PC-9 (cell line): ENCODE measurements around the gene SLC40A1. TPM values are rescaled to one million over a fixed set of nuclear protein-coding genes. Genes with fewer than 3 reads are reported as not detected.

ENCODE experiments used
- BruUV-seq: library from RNA; stranded (reverse); fragments of 400-500 nt; replicated peaks from 2 replicates; lab custom pipeline; 2021; lab: Mats Ljungman, UMichigan
- CTCF ChIA-PET: fragments of 300-600 bp; sonication (Branson Sonifier 250); formaldehyde crosslinking; loops from one replicate; lab custom pipeline; 2022; ENCODE audit warnings: antibody characterized with exemption; lab: Charles Lee
- POLR2A ChIA-PET: fragments of 300-600 bp; sonication (Branson Sonifier 250); formaldehyde crosslinking; loops from one replicate; lab custom pipeline; 2022; ENCODE audit warnings: antibody characterized with exemption; ENCODE audit not compliant: unreplicated experiment; lab: Charles Lee
- DNase-seq, 2 experiments: peaks; one replicate each; pipeline versions ENCODE4 v3.0.0 to v3.0.0-alpha.2; 2015 to 2022; ENCODE audit warnings: mixed read lengths in 1 of 2
- H2AFZ ChIP-seq: fragments of 200-600 bp; sonication (generic); 2 replicates; pipeline ENCODE4 v1.8.1; 2017; ENCODE audit warnings: antibody characterized with exemption
- H3F3A ChIP-seq: fragments of 200-600 bp; sonication (generic); 2 replicates; pipeline ENCODE4 v1.8.1; 2017; ENCODE audit warnings: antibody characterized with exemption, mild to moderate bottlenecking, low read depth; ENCODE audit not compliant: insufficient read depth
- H3K27ac ChIP-seq: fragments of 200-600 bp; sonication (generic); 2 replicates; pipeline ENCODE4 v1.6.1; 2016; ENCODE audit warnings: mixed run types
- H3K27me3 ChIP-seq: fragments of 200-600 bp; sonication (generic); 2 replicates; pipeline ENCODE4 v1.6.1; 2016; ENCODE audit warnings: low read depth, mixed run types; ENCODE audit not compliant: insufficient read depth
- H3K36me3 ChIP-seq: fragments of 200-600 bp; sonication (generic); 2 replicates; pipeline ENCODE4 v1.6.1; 2016; ENCODE audit warnings: low read depth, mixed run types
- H3K4me1 ChIP-seq: fragments of 200-600 bp; sonication (generic); replicated peaks from 2 replicates; pipeline ENCODE4 v1.6.1; 2016; ENCODE audit warnings: mixed run types; ENCODE audit not compliant: insufficient read depth
- H3K4me2 ChIP-seq: fragments of 200-600 bp; sonication (generic); 2 replicates; pipeline ENCODE4 v1.6.1; 2017; ENCODE audit warnings: mixed run types
- H3K4me3 ChIP-seq: fragments of 200-600 bp; sonication (generic); 2 replicates; pipeline ENCODE4 v1.6.1; 2016; ENCODE audit warnings: mixed run types
- H3K79me2 ChIP-seq: fragments of 200-600 bp; sonication (generic); 2 replicates; pipeline ENCODE4 v1.6.1; 2017; ENCODE audit warnings: low read depth, mixed run types
- H3K9me2 ChIP-seq: fragments of 200-600 bp; sonication (generic); 2 replicates; pipeline ENCODE4 v1.8.1; 2017; ENCODE audit warnings: mild to moderate bottlenecking; ENCODE audit not compliant: insufficient read depth
- H3K9me3 ChIP-seq: fragments of 200-600 bp; sonication (generic); 2 replicates; pipeline ENCODE4 v1.8.1; 2016; ENCODE audit warnings: low read depth; ENCODE audit not compliant: insufficient read depth
- H4K20me1 ChIP-seq: fragments of 200-600 bp; sonication (generic); 2 replicates; pipeline ENCODE4 v1.8.1; 2017; ENCODE audit not compliant: insufficient read depth
- CTCF ChIP-seq: fragments of 200-600 bp; sonication (generic); conservative IDR thresholded peaks from 2 replicates; pipeline ENCODE4 v1.6.1; 2017; ENCODE audit warnings: mixed run types, antibody characterized with exemption, mild to moderate bottlenecking, moderate library complexity
- EZH2 ChIP-seq: fragments of 200-600 bp; sonication (generic); IDR thresholded peaks from 2 replicates; pipeline ENCODE4 v1.8.0; 2017; ENCODE audit warnings: antibody characterized with exemption, low read depth
- intact Hi-C: fragments of 100-400 bp; cut with micrococcal nuclease; formaldehyde crosslinking; loops from one replicate; pipeline ENCODE4 v1.10.0; 2022; ENCODE audit not compliant: unreplicated experiment
- total RNA-seq: library from RNA; stranded (reverse); gene quantifications from 2 replicates; pipeline ENCODE4 v1.2.3, GENCODE V29; 2021

Gene SLC40A1
- total RNA-seq, 1 experiment from 2014 or later, result 8.0 TPM

DNA sequence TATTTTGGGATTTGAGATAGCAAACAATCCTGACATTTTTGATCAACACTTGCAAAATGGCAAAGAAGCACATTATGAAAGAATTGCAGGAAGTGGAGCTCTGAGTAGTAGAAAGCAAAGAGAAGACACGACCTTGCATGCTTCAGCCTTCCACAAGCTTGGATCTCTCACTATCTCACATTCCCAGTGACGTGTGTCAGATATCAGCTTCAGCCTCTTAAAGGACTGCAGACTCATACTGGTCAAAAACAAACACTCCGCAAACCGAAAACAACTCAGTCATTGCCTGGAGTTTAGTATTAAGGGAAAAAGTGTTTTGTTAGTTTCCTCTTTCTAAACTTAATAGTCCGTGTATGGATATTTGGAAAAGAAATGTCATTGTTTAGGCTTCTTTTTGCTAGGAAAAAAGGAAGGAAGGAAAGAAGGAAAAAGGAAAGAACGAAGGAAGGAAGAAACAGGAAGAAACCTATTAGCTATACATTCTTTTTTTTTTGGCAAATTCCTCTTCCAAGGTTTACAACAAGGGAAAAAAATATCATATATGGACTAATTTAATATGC lies 32.6 kb upstream of the SLC40A1 start:
- Histone ChIP-seq H3K4me3 (peak overlapping the region; percentile 8; the same call in 1 of the 2 replicates), H3K79me2 (no peaks in the 10 kb centered on the region), H3K27me3 (no peaks in the 10 kb centered on the region), H3F3A (no peaks in the 10 kb centered on the region), H3K9me3 (no peaks in the 10 kb centered on the region), H4K20me1 (no peaks in the 10 kb centered on the region), H3K4me2 (peak overlapping the region; percentile 54), H3K27ac (peak overlapping the region; percentile 43; the same call in 1 of the 2 replicates), H3K36me3 (no peaks in the 10 kb centered on the region), H3K9me2 (no peaks in the 10 kb centered on the region), H2AFZ (0 out of 2 replicates have a peak overlapping the region, but pooled peaks have one; percentile 27), H3K4me1 (0 out of 2 replicates have a peak, but pooled peaks cover 10% of the 10 kb centered on the region)
- DNase-seq, result peak; percentile 13 to 69
- POLR2A ChIA-PET, result interaction anchor here (0.6 to 0.7 kb wide), 3 partner anchors 30 to 471 kb away, joined by 3 to 10 read pairs (median 5); no protein-coding TSS in a partner anchor
- intact Hi-C loops, result loop anchor here (1.0 kb wide), 1 partner anchor 32 kb away; no protein-coding TSS in a partner anchor
- CTCF ChIA-PET, result interaction anchor here (0.5 to 0.8 kb wide), 3 partner anchors 11 to 471 kb away, joined by 3 to 4 read pairs (median 3); no protein-coding TSS in a partner anchor
- BruUV-seq, result no TSS peak
- TF ChIP-seq CTCF (no peak), EZH2 (no peak)

DNA sequence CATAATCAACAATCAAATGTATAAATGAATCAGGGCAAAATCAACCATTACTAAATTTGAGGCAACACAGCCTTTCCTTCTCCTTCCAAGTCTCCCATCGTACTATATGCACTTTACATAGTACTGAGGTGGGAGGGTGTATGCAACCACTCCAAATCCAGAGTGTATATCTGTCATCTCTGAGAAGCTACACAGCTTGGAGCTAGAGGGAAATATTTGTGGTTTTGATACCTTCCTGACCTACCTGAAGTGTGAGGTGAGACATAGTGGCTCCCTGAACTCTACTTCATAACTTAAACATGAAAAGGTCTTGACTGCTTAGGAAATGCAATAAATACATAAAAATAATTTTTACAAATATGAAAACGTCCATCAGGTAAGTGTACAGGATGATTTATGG lies 30.1 kb upstream of the SLC40A1 start:
- Histone ChIP-seq H3F3A (no peaks in the 10 kb centered on the region), H3K36me3 (no peaks in the 10 kb centered on the region), H3K9me3 (no peaks in the 10 kb centered on the region), H4K20me1 (no peaks in the 10 kb centered on the region), H3K27ac (no peak overlapping the region), H3K79me2 (no peaks in the 10 kb centered on the region), H3K27me3 (no peaks in the 10 kb centered on the region), H2AFZ (no peak overlapping the region), H3K4me2 (no peak overlapping the region), H3K4me1 (0 out of 2 replicates have a peak, but pooled peaks cover 10% of the 10 kb centered on the region), H3K4me3 (no peak overlapping the region), H3K9me2 (no peaks in the 10 kb centered on the region)
- ChIA-PET CTCF (no interaction called here), POLR2A (no interaction called here)
- no TSS peak for BruUV-seq
- intact Hi-C loops, result no loop called here
- no peak for TF ChIP-seq EZH2
- DNase-seq, result no peak

DNA sequence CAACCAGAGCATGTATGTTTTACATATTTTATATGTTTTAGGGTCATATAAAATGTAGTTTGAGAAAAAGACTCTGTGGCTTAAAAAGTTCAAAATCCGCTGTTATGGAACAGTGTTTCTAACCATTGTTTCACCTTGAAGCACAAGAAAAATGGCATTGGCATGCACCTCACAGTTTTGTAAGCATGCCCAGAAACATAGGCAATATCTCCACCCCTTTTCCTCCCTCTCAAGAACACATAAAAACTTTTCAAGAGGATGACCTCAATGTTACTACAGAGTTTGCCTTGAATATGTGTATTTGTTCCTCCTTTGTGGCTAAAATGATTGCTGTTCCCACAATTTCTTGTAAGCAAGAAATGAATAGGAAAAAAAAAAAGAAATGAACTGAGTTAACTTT lies 29.3 kb upstream of the SLC40A1 start:
- H3K4me2 ChIP-seq, result no peak overlapping the region
- no peaks in the 10 kb centered on the region for H3K9me3 ChIP-seq
- 0 out of 2 replicates have a peak, but pooled peaks cover 10% of the 10 kb centered on the region for H3K4me1 ChIP-seq
- intact Hi-C loops, result no loop called here
- H3K4me3 ChIP-seq, result no peak overlapping the region
- H3K9me2 ChIP-seq, result no peaks in the 10 kb centered on the region
- no peak overlapping the region for H3K27ac ChIP-seq
- TF ChIP-seq CTCF (no peak), EZH2 (no peak)
- H3K79me2 ChIP-seq, result no peaks in the 10 kb centered on the region
- DNase-seq, result no peak
- no peaks in the 10 kb centered on the region for H3K27me3 ChIP-seq
- H3K36me3 ChIP-seq, result no peaks in the 10 kb centered on the region
- CTCF ChIA-PET, result no interaction called here
- BruUV-seq, result no TSS peak
- POLR2A ChIA-PET, result no interaction called here
- no peaks in the 10 kb centered on the region for H3F3A ChIP-seq
- H4K20me1 ChIP-seq, result no peaks in the 10 kb centered on the region
- H2AFZ ChIP-seq, result no peak overlapping the region
